Measurements from ENCODE around the gene ETV6.

The ETV6 gene

GRCh38 chr12:11719678-11720099 lies 70.2 kb downstream of the ETV6 start:
- TF ChIP-seq CTCF (IDR thresholded peaks at IDR 0.05), result no peak

GRCh38 chr12:11722071-11722470 lies 72.6 kb downstream of the ETV6 start:
- no peak for TF ChIP-seq CTCF (IDR thresholded peaks at IDR 0.05)

- no peak for TF ChIP-seq CTCF (IDR thresholded peaks at IDR 0.05)
Measured at GRCh38 chr12:11722578-11723138, 73.2 kb downstream of the ETV6 start.

- no peak for TF ChIP-seq CTCF (IDR thresholded peaks at IDR 0.05)
Measured at GRCh38 chr12:11723993-11724392, 74.5 kb downstream of the ETV6 start.

- no peak for TF ChIP-seq CTCF (IDR thresholded peaks at IDR 0.05)
Measured at GRCh38 chr12:11724888-11725311, 75.4 kb downstream of the ETV6 start.

- TF ChIP-seq CTCF (IDR thresholded peaks at IDR 0.05), result no peak
Measured at GRCh38 chr12:11725686-11726085, 76.2 kb downstream of the ETV6 start.

GRCh38 chr12:11726659-11727058 lies 77.2 kb downstream of the ETV6 start:
- TF ChIP-seq CTCF (IDR thresholded peaks at IDR 0.05), result no peak

GRCh38 chr12:11727133-11727664 lies 77.7 kb downstream of the ETV6 start:
- no peak for TF ChIP-seq CTCF (IDR thresholded peaks at IDR 0.05)
